Left ventricle myocardium inferior (tissue), 1 donor: ENCODE data around the gene NPFFR2. TPM values are rescaled to one million over a fixed set of nuclear protein-coding genes. Genes with fewer than 3 reads are reported as not detected.

ENCODE experiments used
- DNase-seq: peaks from one replicate; pipeline ENCODE4 v3.0.0-alpha.2; 2020
- H3K27ac ChIP-seq: fragments of 200-600 bp; replicated peaks from 2 replicates; pipeline ENCODE4 v1.8.0; 2021
- H3K27me3 ChIP-seq: fragments of 200-600 bp; 2 replicates; pipeline ENCODE4 v1.8.0; 2021; ENCODE audit warnings: low read depth
- H3K36me3 ChIP-seq: fragments of 200-600 bp; 2 replicates; pipeline ENCODE4 v1.8.0; 2021
- H3K4me1 ChIP-seq: fragments of 200-600 bp; 2 replicates; pipeline ENCODE4 v1.8.0; 2021
- H3K4me3 ChIP-seq: fragments of 200-600 bp; 2 replicates; pipeline ENCODE4 v1.8.0; 2021; ENCODE audit warnings: mild to moderate bottlenecking, moderate library complexity
- H3K9me3 ChIP-seq: fragments of 200-600 bp; replicated peaks from 2 replicates; pipeline ENCODE4 v1.8.0; 2021
- CTCF ChIP-seq: fragments of 200-600 bp; IDR thresholded peaks from 2 replicates; pipeline ENCODE4 v1.8.0; 2021; ENCODE audit warnings: antibody characterized with exemption, mild to moderate bottlenecking, borderline replicate concordance
- intact Hi-C: fragments of 100-400 bp; cut with micrococcal nuclease; formaldehyde crosslinking; loops from one replicate; pipeline ENCODE4 v1.11.0; 2022
- total RNA-seq: library from RNA; stranded (reverse); fragmentation: NEBNext Ultra II Directional; extraction: Animal tissue kit (Norgen Biotek cat#: 25700); gene quantifications from one replicate; pipeline ENCODE4 v1.2.1, GENCODE V29; 2021
- donor health status: DM: no; HTN: yes; CAD: no; lungs with severe emphysema.

NPFFR2 gene
- total RNA-seq, 1 donor from 2014 or later: not detected

- H3K4me3 ChIP-seq: no peak overlapping the region
- no peaks in the 10 kb centered on the region for H3K9me3 ChIP-seq
- H3K27ac ChIP-seq: no peak overlapping the region
- no peaks in the 10 kb centered on the region for H3K27me3 ChIP-seq
- TF ChIP-seq CTCF: no peak
- intact Hi-C loops: no loop called here
- no peak for DNase-seq
- no peaks in the 10 kb centered on the region for H3K4me1 ChIP-seq
- no peaks in the 10 kb centered on the region for H3K36me3 ChIP-seq
Observed at GRCh38 chr4:72011906-72012305, 19.9 kb upstream of the NPFFR2 start.

- Histone ChIP-seq H3K9me3 (no peaks in the 10 kb centered on the region), H3K27me3 (no peaks in the 10 kb centered on the region), H3K27ac (no peak overlapping the region), H3K36me3 (no peaks in the 10 kb centered on the region), H3K4me1 (no peaks in the 10 kb centered on the region), H3K4me3 (no peak overlapping the region)
- intact Hi-C loops: no loop called here
- TF ChIP-seq CTCF: no peak
- DNase-seq: no peak
Observed at GRCh38 chr4:72016011-72016410, 15.8 kb upstream of the NPFFR2 start.

GRCh38 chr4:72019688-72020087, 12.1 kb upstream of the NPFFR2 start:
- H3K36me3 ChIP-seq: no peaks in the 10 kb centered on the region
- no peak for TF ChIP-seq CTCF
- H3K9me3 ChIP-seq: no peaks in the 10 kb centered on the region
- DNase-seq: no peak
- no peak overlapping the region for H3K4me3 ChIP-seq
- H3K27me3 ChIP-seq: no peaks in the 10 kb centered on the region
- no peaks in the 10 kb centered on the region for H3K4me1 ChIP-seq
- intact Hi-C loops: no loop called here
- no peak overlapping the region for H3K27ac ChIP-seq

- intact Hi-C loops: no loop called here
- Histone ChIP-seq H3K27ac (no peak overlapping the region), H3K4me1 (no peaks in the 10 kb centered on the region), H3K4me3 (no peak overlapping the region), H3K9me3 (no peaks in the 10 kb centered on the region), H3K36me3 (no peaks in the 10 kb centered on the region), H3K27me3 (no peaks in the 10 kb centered on the region)
- TF ChIP-seq CTCF: no peak
- no peak for DNase-seq
Observed at GRCh38 chr4:72022553-72022952, 9.2 kb upstream of the NPFFR2 start.

- H3K36me3 ChIP-seq: no peaks in the 10 kb centered on the region
- H3K4me3 ChIP-seq: no peak overlapping the region
- no peaks in the 10 kb centered on the region for H3K27me3 ChIP-seq
- no peak overlapping the region for H3K27ac ChIP-seq
- H3K9me3 ChIP-seq: no peaks in the 10 kb centered on the region
- intact Hi-C loops: no loop called here
- DNase-seq: no peak
- H3K4me1 ChIP-seq: no peaks in the 10 kb centered on the region
- no peak for TF ChIP-seq CTCF
Observed at GRCh38 chr4:72055566-72055965, 23.8 kb downstream of the NPFFR2 start.

GRCh38 chr4:72063726-72064125, 31.9 kb downstream of the NPFFR2 start:
- H3K27me3 ChIP-seq: no peaks in the 10 kb centered on the region
- H3K4me3 ChIP-seq: no peak overlapping the region
- no peaks in the 10 kb centered on the region for H3K9me3 ChIP-seq
- H3K27ac ChIP-seq: no peak overlapping the region
- intact Hi-C loops: no loop called here
- no peak for DNase-seq
- H3K36me3 ChIP-seq: no peaks in the 10 kb centered on the region
- TF ChIP-seq CTCF: no peak
- no peaks in the 10 kb centered on the region for H3K4me1 ChIP-seq
